GM23338 (cell line): ENCODE measurements around the gene PPA1.
"Not testable (repeated sequence)": the region's sequence is repeated elsewhere in the genome, so short reads cannot be mapped to it uniquely, and the experiment has no call there.

Experiments
- CREB1 ChIP-seq: fragments of 250-450 bp; sonication (Bioruptor Pico); IDR thresholded peaks from 2 replicates; pipeline ENCODE4 v1.5.0; 2020; ENCODE audit warnings: low read depth, mild to moderate bottlenecking, moderate library complexity
- EZH2 ChIP-seq: fragments of 200-600 bp; sonication (generic); IDR thresholded peaks from one replicate; pipeline ENCODE4 v1.8.0; 2017; ENCODE audit warnings: antibody characterized with exemption, mild to moderate bottlenecking, low read depth; ENCODE audit not compliant: unreplicated experiment
- EZH2phosphoT487 ChIP-seq: fragments of 200-600 bp; sonication (generic); IDR thresholded peaks from one replicate; pipeline ENCODE4 v1.8.1; 2018; ENCODE audit warnings: antibody characterized with exemption; ENCODE audit not compliant: unreplicated experiment
- JUNB ChIP-seq: IDR thresholded peaks from one replicate; pipeline ENCODE4 v1.6.1; 2016; ENCODE audit warnings: antibody characterized with exemption; ENCODE audit not compliant: unreplicated experiment
- POLR2AphosphoS5 ChIP-seq: IDR thresholded peaks from 2 replicates; pipeline ENCODE4 v1.6.1; 2016; ENCODE audit warnings: antibody characterized with exemption, low read depth
- ZNF331 ChIP-seq: fragments of 250-450 bp; sonication (Bioruptor Pico); IDR thresholded peaks from 2 replicates; pipeline ENCODE4 v1.5.0; 2020; ENCODE audit warnings: low read depth, mild to moderate bottlenecking, moderate library complexity
- TF ChIP-seq, protein P1 (sequence below): IDR thresholded peaks from 2 replicates; pipeline ENCODE4 v1.6.1; 2016; ENCODE audit warnings: antibody characterized with exemption
- TF ChIP-seq, protein P2 (sequence below), 2 experiments: fragments of 200-600 bp in 1 of 2; sonication (generic) in 1 of 2; conservative IDR thresholded peaks; 2 replicates each; pipeline versions ENCODE4 v1.5.1 to v1.6.1; 2016 to 2017; ENCODE audit warnings: antibody characterized with exemption in 2 of 2, low read depth in 2 of 2, mild to moderate bottlenecking in 2 of 2, moderate library complexity in 1 of 2
- TF ChIP-seq, protein P3 (sequence below): IDR thresholded peaks from one replicate; pipeline ENCODE4 v1.6.1; 2018; ENCODE audit warnings: antibody characterized with exemption; ENCODE audit not compliant: unreplicated experiment
- TF ChIP-seq, protein P4 (sequence below): fragments of 250-450 bp; sonication (Bioruptor Pico); IDR thresholded peaks from 2 replicates; pipeline ENCODE4 v1.5.0; 2020; ENCODE audit warnings: mild to moderate bottlenecking, moderate library complexity

DNA sequence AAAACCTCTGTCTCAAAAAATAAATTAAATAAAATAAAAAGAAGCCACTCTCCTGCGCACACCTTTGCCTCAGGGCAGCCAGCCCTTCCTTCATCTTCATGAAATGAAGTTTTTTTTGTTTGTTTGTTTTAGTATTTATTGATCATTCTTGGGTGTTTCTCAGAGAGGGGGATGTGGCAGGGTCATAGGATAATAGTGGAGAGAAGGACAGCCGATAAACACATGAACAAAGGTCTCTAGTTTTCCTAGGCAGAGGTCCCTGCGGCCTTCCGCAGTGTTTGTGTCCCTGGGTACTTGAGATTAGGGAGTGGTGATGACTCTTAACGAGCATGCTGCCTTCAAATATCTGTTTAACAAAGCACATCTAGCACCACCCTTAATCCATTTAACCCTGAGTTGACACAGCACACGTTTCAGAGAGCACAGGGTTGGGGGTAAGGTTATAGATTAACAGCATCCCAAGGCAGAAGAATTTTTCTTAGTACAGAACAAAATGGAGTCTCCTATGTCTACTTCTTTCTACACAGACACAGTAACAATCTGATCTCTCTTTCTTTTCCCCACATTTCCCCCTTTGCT, 4.8 kb upstream of the PPA1 start:
- TF ChIP-seq EZH2phosphoT487; EZH2; POLR2AphosphoS5; ZNF331 (CRISPR knock-in tag); JUNB; CREB1: not testable (repeated sequence)
- TF ChIP-seq, protein P1, sequence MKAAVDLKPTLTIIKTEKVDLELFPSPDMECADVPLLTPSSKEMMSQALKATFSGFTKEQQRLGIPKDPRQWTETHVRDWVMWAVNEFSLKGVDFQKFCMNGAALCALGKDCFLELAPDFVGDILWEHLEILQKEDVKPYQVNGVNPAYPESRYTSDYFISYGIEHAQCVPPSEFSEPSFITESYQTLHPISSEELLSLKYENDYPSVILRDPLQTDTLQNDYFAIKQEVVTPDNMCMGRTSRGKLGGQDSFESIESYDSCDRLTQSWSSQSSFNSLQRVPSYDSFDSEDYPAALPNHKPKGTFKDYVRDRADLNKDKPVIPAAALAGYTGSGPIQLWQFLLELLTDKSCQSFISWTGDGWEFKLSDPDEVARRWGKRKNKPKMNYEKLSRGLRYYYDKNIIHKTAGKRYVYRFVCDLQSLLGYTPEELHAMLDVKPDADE: not testable (repeated sequence)
- TF ChIP-seq, protein P2, sequence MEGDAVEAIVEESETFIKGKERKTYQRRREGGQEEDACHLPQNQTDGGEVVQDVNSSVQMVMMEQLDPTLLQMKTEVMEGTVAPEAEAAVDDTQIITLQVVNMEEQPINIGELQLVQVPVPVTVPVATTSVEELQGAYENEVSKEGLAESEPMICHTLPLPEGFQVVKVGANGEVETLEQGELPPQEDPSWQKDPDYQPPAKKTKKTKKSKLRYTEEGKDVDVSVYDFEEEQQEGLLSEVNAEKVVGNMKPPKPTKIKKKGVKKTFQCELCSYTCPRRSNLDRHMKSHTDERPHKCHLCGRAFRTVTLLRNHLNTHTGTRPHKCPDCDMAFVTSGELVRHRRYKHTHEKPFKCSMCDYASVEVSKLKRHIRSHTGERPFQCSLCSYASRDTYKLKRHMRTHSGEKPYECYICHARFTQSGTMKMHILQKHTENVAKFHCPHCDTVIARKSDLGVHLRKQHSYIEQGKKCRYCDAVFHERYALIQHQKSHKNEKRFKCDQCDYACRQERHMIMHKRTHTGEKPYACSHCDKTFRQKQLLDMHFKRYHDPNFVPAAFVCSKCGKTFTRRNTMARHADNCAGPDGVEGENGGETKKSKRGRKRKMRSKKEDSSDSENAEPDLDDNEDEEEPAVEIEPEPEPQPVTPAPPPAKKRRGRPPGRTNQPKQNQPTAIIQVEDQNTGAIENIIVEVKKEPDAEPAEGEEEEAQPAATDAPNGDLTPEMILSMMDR (conservative IDR thresholded peaks at IDR 0.05; ENCODE audit: low read depth in 2 of 2): not testable (repeated sequence)
- TF ChIP-seq, protein P3, sequence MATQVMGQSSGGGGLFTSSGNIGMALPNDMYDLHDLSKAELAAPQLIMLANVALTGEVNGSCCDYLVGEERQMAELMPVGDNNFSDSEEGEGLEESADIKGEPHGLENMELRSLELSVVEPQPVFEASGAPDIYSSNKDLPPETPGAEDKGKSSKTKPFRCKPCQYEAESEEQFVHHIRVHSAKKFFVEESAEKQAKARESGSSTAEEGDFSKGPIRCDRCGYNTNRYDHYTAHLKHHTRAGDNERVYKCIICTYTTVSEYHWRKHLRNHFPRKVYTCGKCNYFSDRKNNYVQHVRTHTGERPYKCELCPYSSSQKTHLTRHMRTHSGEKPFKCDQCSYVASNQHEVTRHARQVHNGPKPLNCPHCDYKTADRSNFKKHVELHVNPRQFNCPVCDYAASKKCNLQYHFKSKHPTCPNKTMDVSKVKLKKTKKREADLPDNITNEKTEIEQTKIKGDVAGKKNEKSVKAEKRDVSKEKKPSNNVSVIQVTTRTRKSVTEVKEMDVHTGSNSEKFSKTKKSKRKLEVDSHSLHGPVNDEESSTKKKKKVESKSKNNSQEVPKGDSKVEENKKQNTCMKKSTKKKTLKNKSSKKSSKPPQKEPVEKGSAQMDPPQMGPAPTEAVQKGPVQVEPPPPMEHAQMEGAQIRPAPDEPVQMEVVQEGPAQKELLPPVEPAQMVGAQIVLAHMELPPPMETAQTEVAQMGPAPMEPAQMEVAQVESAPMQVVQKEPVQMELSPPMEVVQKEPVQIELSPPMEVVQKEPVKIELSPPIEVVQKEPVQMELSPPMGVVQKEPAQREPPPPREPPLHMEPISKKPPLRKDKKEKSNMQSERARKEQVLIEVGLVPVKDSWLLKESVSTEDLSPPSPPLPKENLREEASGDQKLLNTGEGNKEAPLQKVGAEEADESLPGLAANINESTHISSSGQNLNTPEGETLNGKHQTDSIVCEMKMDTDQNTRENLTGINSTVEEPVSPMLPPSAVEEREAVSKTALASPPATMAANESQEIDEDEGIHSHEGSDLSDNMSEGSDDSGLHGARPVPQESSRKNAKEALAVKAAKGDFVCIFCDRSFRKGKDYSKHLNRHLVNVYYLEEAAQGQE: not testable (repeated sequence)
- TF ChIP-seq, protein P4, sequence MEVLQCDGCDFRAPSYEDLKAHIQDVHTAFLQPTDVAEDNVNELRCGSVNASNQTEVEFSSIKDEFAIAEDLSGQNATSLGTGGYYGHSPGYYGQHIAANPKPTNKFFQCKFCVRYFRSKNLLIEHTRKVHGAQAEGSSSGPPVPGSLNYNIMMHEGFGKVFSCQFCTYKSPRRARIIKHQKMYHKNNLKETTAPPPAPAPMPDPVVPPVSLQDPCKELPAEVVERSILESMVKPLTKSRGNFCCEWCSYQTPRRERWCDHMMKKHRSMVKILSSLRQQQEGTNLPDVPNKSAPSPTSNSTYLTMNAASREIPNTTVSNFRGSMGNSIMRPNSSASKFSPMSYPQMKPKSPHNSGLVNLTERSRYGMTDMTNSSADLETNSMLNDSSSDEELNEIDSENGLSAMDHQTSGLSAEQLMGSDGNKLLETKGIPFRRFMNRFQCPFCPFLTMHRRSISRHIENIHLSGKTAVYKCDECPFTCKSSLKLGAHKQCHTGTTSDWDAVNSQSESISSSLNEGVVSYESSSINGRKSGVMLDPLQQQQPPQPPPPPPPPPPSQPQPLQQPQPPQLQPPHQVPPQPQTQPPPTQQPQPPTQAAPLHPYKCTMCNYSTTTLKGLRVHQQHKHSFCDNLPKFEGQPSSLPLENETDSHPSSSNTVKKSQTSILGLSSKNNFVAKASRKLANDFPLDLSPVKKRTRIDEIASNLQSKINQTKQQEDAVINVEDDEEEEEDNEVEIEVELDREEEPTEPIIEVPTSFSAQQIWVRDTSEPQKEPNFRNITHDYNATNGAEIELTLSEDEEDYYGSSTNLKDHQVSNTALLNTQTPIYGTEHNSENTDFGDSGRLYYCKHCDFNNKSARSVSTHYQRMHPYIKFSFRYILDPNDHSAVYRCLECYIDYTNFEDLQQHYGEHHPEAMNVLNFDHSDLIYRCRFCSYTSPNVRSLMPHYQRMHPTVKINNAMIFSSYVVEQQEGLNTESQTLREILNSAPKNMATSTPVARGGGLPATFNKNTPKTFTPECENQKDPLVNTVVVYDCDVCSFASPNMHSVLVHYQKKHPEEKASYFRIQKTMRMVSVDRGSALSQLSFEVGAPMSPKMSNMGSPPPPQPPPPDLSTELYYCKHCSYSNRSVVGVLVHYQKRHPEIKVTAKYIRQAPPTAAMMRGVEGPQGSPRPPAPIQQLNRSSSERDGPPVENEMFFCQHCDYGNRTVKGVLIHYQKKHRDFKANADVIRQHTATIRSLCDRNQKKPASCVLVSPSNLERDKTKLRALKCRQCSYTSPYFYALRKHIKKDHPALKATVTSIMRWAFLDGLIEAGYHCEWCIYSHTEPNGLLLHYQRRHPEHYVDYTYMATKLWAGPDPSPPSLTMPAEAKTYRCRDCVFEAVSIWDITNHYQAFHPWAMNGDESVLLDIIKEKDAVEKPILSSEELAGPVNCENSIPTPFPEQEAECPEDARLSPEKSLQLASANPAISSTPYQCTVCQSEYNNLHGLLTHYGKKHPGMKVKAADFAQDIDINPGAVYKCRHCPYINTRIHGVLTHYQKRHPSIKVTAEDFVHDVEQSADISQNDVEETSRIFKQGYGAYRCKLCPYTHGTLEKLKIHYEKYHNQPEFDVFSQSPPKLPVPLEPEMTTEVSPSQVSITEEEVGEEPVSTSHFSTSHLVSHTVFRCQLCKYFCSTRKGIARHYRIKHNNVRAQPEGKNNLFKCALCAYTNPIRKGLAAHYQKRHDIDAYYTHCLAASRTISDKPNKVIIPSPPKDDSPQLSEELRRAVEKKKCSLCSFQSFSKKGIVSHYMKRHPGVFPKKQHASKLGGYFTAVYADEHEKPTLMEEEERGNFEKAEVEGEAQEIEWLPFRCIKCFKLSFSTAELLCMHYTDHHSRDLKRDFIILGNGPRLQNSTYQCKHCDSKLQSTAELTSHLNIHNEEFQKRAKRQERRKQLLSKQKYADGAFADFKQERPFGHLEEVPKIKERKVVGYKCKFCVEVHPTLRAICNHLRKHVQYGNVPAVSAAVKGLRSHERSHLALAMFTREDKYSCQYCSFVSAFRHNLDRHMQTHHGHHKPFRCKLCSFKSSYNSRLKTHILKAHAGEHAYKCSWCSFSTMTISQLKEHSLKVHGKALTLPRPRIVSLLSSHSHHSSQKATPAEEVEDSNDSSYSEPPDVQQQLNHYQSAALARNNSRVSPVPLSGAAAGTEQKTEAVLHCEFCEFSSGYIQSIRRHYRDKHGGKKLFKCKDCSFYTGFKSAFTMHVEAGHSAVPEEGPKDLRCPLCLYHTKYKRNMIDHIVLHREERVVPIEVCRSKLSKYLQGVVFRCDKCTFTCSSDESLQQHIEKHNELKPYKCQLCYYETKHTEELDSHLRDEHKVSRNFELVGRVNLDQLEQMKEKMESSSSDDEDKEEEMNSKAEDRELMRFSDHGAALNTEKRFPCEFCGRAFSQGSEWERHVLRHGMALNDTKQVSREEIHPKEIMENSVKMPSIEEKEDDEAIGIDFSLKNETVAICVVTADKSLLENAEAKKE (CRISPR knock-in tag): not testable (repeated sequence)
